ENCODE results near the gene NFKBIE.

NFKBIE gene

GRCh38 chr6:44245912-44246662 is 19.3 kb downstream of the NFKBIE start:
- H3K4me3 ChIP-seq (replicated peaks in 1 of 2; ENCODE audit: low read depth in 2 of 2, low read length in 2 of 2): peak overlapping the region; percentile 82 to 90
- peak; percentile 83 to 92 for DNase-seq (ENCODE audit: low read depth in 2 of 2)
- TF ChIP-seq, protein P1, sequence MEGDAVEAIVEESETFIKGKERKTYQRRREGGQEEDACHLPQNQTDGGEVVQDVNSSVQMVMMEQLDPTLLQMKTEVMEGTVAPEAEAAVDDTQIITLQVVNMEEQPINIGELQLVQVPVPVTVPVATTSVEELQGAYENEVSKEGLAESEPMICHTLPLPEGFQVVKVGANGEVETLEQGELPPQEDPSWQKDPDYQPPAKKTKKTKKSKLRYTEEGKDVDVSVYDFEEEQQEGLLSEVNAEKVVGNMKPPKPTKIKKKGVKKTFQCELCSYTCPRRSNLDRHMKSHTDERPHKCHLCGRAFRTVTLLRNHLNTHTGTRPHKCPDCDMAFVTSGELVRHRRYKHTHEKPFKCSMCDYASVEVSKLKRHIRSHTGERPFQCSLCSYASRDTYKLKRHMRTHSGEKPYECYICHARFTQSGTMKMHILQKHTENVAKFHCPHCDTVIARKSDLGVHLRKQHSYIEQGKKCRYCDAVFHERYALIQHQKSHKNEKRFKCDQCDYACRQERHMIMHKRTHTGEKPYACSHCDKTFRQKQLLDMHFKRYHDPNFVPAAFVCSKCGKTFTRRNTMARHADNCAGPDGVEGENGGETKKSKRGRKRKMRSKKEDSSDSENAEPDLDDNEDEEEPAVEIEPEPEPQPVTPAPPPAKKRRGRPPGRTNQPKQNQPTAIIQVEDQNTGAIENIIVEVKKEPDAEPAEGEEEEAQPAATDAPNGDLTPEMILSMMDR (IDR thresholded peaks at IDR 0.05; ENCODE audit: low read depth, low read length): no peak

DNA sequence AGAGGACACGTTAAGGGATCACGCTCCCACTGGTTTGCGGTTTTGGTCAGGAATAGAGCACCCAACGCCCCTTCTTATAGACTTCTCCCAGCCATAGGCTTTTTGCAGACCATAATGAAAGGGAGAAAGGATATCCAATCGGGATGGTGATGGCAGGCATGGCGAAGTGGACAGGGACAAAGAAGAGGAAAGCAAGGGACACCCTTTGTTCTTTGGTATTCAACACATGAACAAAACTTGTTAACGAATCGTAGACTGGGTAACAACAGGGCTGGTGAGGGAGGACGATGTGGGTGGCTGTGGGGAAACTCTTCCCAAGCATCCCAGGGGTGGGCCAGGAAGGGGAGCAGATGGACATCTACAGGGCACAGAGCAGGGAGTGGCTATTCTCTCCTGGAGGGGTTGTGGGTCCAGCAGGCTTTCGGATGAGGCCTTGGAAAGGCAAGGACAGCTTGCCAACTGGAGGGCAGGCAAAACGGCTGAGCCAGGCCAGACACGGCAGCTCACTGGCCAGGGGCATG is 19.9 kb downstream of the NFKBIE start:
- TF ChIP-seq, protein P1 (IDR thresholded peaks at IDR 0.05; ENCODE audit: low read depth, low read length): no peak
- DNase-seq (ENCODE audit: low read depth in 2 of 2): no peak
- H3K4me3 ChIP-seq (replicated peaks in 1 of 2; ENCODE audit: low read depth in 2 of 2, low read length in 2 of 2): peak overlapping the region; percentile 82 to 90

GRCh38 chr6:44243345-44243744 is 22.0 kb downstream of the NFKBIE start:
- no peak for DNase-seq (ENCODE audit: low read depth in 2 of 2)
- TF ChIP-seq, protein P1 (IDR thresholded peaks at IDR 0.05; ENCODE audit: low read depth, low read length): no peak
- H3K4me3 ChIP-seq (replicated peaks in 1 of 2; ENCODE audit: low read depth in 2 of 2, low read length in 2 of 2): no peak overlapping the region

DNA sequence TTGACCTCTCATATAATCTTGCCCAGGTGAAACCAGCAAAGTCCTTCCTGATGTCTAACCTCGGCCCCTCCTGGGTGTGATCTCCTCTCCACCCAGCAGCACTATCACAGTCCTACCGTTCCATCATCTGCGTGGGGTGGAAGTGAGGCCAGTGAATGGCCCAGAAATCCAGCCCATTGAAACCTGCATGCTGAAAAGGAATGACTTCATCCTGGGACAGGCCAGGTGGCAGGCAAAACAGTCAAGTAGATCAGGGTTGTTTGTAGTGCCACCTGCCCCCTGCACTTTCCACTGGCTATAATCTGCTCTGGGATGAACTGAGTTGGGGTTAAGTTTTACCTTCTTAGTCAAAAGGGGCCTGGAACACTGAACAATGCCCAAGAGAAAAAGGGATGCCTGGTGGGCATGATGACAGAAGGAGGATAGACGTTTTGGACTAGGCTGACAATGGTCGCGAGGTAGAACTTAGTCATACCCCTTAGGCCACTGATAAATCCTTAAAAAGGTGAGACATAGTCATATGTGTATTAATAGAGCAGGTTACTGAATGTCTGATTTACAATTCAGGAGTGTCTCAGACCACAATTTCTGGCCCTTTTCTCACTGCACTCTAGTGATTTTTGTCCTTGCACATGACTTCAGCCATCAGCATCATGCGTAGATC is 26.5 kb downstream of the NFKBIE start:
- no peak overlapping the region for H3K4me3 ChIP-seq (replicated peaks in 1 of 2; ENCODE audit: low read depth in 2 of 2, low read length in 2 of 2)
- no peak for DNase-seq (ENCODE audit: low read depth in 2 of 2)
- TF ChIP-seq, protein P1 (IDR thresholded peaks at IDR 0.05; ENCODE audit: low read depth, low read length): no peak

DNA sequence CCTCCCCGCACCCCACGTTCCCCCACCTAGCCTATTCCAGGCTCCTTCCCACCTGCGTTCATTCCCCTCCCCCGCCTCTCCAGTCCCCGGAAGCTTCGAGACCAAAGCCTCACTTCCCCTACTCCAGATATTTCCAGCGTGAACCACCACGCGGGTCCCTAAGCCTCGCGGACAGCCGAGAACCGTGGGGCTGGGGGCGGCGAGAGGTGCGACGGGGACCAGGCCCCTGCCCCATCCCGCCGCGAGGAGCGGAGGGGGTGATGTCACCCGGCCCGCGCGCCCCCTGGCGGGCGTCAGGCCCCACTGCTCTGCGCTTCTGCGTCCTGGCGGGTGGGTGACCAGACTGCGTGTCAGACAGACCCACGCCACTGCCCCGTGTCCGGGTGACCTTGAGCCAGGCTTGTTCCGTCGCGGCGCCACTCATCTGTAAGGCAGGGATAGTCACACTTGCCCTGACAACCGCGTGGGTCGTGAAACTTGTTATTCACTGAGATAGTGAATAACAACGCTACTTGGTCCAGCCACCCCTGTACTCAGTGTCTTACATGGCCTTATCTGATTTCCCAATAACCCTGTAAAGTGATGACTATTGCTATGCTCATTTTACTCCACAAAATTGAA is 27.4 kb downstream of the NFKBIE start:
- peak overlapping the region; percentile 53 to 62 for H3K4me3 ChIP-seq (replicated peaks in 1 of 2; ENCODE audit: low read depth in 2 of 2, low read length in 2 of 2)
- peak; percentile 67 to 73 for DNase-seq (ENCODE audit: low read depth in 2 of 2)
- TF ChIP-seq, protein P1 (IDR thresholded peaks at IDR 0.05; ENCODE audit: low read depth, low read length): peak; percentile 70

GRCh38 chr6:44237021-44237812 is 28.1 kb downstream of the NFKBIE start:
- DNase-seq (ENCODE audit: low read depth in 2 of 2): peak; percentile 92 to 98
- H3K4me3 ChIP-seq (replicated peaks in 1 of 2; ENCODE audit: low read depth in 2 of 2, low read length in 2 of 2): peak overlapping the region; percentile 53 to 62
- TF ChIP-seq, protein P1 (IDR thresholded peaks at IDR 0.05; ENCODE audit: low read depth, low read length): no peak

Data from cardiac fibroblast (primary cell).